A673 (cell line): Measurements from ENCODE around the gene PKP1. TPM values are rescaled to one million over a fixed set of nuclear protein-coding genes. Genes with fewer than 3 reads are reported as not detected.

Experiments used
- BruUV-seq: library from RNA; stranded (reverse); fragments of 400-500 nt; replicated peaks from 2 replicates; lab custom pipeline; 2021; lab: Mats Ljungman, UMichigan
- CTCF ChIA-PET: fragments of 300-600 bp; sonication (Branson Sonifier 250); formaldehyde crosslinking; loops from one replicate; lab custom pipeline; 2022; ENCODE audit warnings: antibody characterized with exemption; lab: Charles Lee
- POLR2A ChIA-PET: fragments of 300-600 bp; sonication (Branson Sonifier 250); formaldehyde crosslinking; loops from one replicate; lab custom pipeline; 2022; ENCODE audit warnings: antibody characterized with exemption; ENCODE audit not compliant: low non-redundant PET; lab: Charles Lee
- DNase-seq: peaks from one replicate; pipeline ENCODE4 v3.0.0-alpha.2; 2015; ENCODE audit warnings: low spot score
- H3K27ac ChIP-seq: fragments of 200-600 bp; sonication (generic); 2 replicates; pipeline ENCODE4 v1.5.1; 2016; ENCODE audit warnings: mixed run types, low read depth, mild to moderate bottlenecking, mixed read lengths, antibody characterized with exemption, low read length; ENCODE audit not compliant: poor library complexity, severe bottlenecking
- H3K27me3 ChIP-seq: fragments of 200-600 bp; sonication (generic); replicated peaks from 2 replicates; pipeline ENCODE4 v1.6.1; 2017; ENCODE audit warnings: mixed run types, low read depth, mild to moderate bottlenecking, mixed read lengths, antibody characterized with exemption, low read length; ENCODE audit not compliant: insufficient read depth, poor library complexity
- H3K36me3 ChIP-seq: fragments of 200-600 bp; sonication (generic); 2 replicates; pipeline ENCODE4 v1.6.1; 2016; ENCODE audit warnings: mixed run types, mild to moderate bottlenecking, mixed read lengths, antibody characterized with exemption, low read length; ENCODE audit not compliant: insufficient read depth, poor library complexity, severe bottlenecking
- H3K4me1 ChIP-seq: fragments of 200-600 bp; sonication (generic); 2 replicates; pipeline ENCODE4 v1.6.1; 2017; ENCODE audit warnings: mixed run types, mild to moderate bottlenecking, mixed read lengths, antibody characterized with exemption, low read length; ENCODE audit not compliant: insufficient read depth, poor library complexity, severe bottlenecking
- H3K4me3 ChIP-seq: fragments of 200-600 bp; sonication (generic); 2 replicates; pipeline ENCODE4 v1.5.1; 2016; ENCODE audit warnings: low read depth, mixed run types, mild to moderate bottlenecking, mixed read lengths, low read length; ENCODE audit not compliant: poor library complexity, severe bottlenecking
- H3K9me3 ChIP-seq: fragments of 200-600 bp; sonication (generic); 2 replicates; pipeline ENCODE4 v1.6.1; 2016; ENCODE audit warnings: mixed run types, low read depth, mild to moderate bottlenecking, mixed read lengths, antibody characterized with exemption, low read length; ENCODE audit not compliant: poor library complexity, severe bottlenecking
- EZH2 ChIP-seq: fragments of 200-600 bp; sonication (generic); IDR thresholded peaks from 2 replicates; pipeline ENCODE4 v1.6.1; 2017; ENCODE audit warnings: borderline replicate concordance, low read depth, mild to moderate bottlenecking, mixed read lengths, antibody characterized with exemption, low read length; ENCODE audit not compliant: poor library complexity, severe bottlenecking
- intact Hi-C: fragments of 100-400 bp; cut with micrococcal nuclease; formaldehyde crosslinking; loops from one replicate; pipeline ENCODE4 v1.10.0; 2022; ENCODE audit not compliant: unreplicated experiment
- total RNA-seq: library from RNA; stranded (reverse); gene quantifications from 2 replicates; pipeline ENCODE4 v1.2.3, GENCODE V29; 2021
- TF ChIP-seq, protein P1 (sequence below): fragments of 300-800, 200-600 bp; sonication (generic); conservative IDR thresholded peaks from 2 replicates; pipeline ENCODE4 v1.5.1; 2017; ENCODE audit warnings: low read depth, mild to moderate bottlenecking, antibody characterized with exemption, low read length, moderate library complexity, mixed read lengths

Gene PKP1
- total RNA-seq, 1 experiment from 2014 or later: 535 TPM

DNA sequence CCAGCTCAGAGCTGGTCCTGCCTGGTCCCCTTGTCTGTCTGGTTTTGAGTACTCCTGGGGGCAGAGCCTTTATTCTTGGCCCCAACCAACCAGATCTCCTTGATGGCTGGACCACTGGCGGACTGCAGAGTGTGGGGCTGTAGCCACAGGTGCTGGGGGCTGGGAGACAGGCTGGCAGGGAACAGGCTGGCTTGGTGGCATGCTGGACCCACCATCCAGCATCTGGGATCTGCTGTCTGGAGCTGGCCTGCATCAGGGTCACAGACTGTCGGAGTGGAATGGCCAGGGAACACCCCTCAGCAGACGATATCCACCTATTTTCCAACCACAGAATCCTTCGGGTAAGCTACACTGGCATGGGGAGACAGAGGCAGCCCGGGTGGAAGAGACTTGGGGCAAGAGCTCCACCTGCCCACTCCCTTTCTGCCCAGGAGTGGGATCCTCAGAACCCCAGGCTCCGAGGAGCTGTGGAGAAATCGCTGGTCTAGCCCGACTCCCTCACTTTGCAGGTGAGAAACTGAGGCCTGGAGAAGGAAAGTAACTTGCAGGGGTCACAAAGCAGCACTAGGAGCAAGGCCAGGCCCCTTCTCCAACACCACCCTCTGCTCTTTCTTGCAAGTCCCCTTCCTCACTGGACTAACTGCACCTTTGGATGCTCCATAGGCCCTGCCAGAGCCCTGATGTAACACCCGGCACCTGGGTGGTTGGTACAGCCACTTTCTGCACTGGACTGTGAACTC, 53.6 kb downstream of the PKP1 start:
- no peak for DNase-seq
- H3K27ac ChIP-seq: no peak overlapping the region
- ChIA-PET POLR2A (interaction anchor here (0.5 kb wide), 1 partner anchor 135 kb away, joined by 29 read pairs; no protein-coding TSS in a partner anchor), CTCF (no interaction called here)
- peaks cover 13% of the 10 kb centered on the region for H3K36me3 ChIP-seq
- no TSS peak for BruUV-seq
- peaks cover 32% of the 10 kb centered on the region for H3K4me1 ChIP-seq
- H3K27me3 ChIP-seq: no peaks in the 10 kb centered on the region
- TF ChIP-seq, protein P1, sequence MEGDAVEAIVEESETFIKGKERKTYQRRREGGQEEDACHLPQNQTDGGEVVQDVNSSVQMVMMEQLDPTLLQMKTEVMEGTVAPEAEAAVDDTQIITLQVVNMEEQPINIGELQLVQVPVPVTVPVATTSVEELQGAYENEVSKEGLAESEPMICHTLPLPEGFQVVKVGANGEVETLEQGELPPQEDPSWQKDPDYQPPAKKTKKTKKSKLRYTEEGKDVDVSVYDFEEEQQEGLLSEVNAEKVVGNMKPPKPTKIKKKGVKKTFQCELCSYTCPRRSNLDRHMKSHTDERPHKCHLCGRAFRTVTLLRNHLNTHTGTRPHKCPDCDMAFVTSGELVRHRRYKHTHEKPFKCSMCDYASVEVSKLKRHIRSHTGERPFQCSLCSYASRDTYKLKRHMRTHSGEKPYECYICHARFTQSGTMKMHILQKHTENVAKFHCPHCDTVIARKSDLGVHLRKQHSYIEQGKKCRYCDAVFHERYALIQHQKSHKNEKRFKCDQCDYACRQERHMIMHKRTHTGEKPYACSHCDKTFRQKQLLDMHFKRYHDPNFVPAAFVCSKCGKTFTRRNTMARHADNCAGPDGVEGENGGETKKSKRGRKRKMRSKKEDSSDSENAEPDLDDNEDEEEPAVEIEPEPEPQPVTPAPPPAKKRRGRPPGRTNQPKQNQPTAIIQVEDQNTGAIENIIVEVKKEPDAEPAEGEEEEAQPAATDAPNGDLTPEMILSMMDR: no peak
- TF ChIP-seq EZH2: no peak
- peaks cover 5% of the 10 kb centered on the region for H3K9me3 ChIP-seq
- no peak overlapping the region for H3K4me3 ChIP-seq
- intact Hi-C loops: no loop called here

DNA sequence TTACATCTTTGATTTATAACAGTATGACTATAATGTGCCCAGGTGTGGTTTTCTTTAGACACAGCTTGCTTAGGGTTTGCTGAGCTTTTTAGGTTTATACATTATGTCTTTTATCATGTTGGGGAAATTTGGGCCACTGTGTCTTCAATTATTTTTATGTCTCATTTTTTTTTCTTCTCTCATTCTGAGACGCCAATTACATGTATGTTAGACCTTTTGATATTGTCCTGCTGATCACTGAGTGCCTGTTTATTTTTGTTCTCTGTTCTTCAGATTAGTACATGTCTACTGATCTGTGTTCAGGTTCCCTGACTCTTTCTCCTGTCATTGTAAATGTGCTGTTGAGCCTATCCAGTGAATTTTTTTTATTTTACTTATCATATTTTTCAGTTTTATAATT, 58.1 kb downstream of the PKP1 start:
- BruUV-seq: no TSS peak
- no peak for TF ChIP-seq EZH2
- TF ChIP-seq, protein P1: no peak
- POLR2A ChIA-PET: interaction anchor here (0.7 kb wide), 1 partner anchor 34 kb away, joined by 3 read pairs; no protein-coding TSS in a partner anchor
- DNase-seq: no peak
- Histone ChIP-seq H3K27me3 (no peaks in the 10 kb centered on the region), H3K9me3 (peaks cover 5% of the 10 kb centered on the region), H3K27ac (no peak overlapping the region), H3K4me1 (peaks cover 7% of the 10 kb centered on the region), H3K36me3 (no peaks in the 10 kb centered on the region), H3K4me3 (no peak overlapping the region)
- CTCF ChIA-PET: no interaction called here
- intact Hi-C loops: no loop called here

DNA sequence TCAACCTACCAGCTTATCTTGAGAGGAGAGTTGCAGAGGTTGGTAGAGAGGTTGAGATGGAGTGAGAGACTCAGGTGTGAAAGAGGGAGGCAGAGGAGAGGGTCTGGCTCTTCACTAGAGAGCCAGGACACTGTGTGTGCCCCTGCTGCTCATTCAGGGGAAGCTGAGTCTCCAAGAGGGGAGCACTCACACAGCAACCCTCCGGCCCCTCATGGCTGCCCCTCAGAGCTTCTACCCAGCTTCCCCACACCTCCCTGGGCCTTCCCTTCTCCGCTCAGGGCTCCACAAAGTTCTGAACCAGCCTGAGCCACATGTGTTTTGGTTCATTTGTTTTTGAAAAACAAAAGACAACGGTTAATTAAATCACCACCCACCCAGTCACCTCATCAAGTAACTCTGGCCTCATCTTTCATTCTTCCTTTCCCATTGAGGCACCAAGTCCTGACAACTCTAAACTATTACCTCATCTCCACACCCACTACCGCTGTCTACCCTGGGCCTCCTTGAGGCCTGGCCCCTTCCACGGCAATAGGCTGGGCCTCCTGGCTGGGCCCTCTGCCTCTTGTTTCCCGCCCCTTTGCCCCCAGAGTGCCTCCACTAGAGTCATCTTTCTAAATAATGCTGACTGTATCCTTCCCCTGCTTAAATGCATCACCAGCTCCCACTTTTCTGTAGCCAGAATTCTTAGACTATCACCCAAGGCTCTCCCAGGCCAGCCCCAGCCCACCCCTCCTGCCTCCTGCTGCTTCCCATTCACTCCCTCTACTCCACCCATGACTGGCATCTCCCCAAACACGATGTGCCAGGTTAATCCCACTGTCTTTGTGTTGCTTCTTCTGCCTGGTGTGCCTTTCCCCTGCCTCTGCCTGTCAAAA, 61.1 kb downstream of the PKP1 start:
- intact Hi-C loops: loop anchor here (5.0 kb wide), 2 partner anchors 77 to 92 kb away; no protein-coding TSS in a partner anchor
- H3K9me3 ChIP-seq: peaks cover 5% of the 10 kb centered on the region
- H3K36me3 ChIP-seq: no peaks in the 10 kb centered on the region
- ChIA-PET CTCF (interaction anchor here (1.0 kb wide), 1 partner anchor 90 kb away, joined by 4 read pairs; no protein-coding TSS in a partner anchor), POLR2A (no interaction called here)
- TF ChIP-seq, protein P1: no peak
- TF ChIP-seq EZH2: no peak
- no peak overlapping the region for H3K27ac ChIP-seq
- H3K27me3 ChIP-seq: no peaks in the 10 kb centered on the region
- peaks cover 30% of the 10 kb centered on the region for H3K4me1 ChIP-seq
- no peak overlapping the region for H3K4me3 ChIP-seq
- DNase-seq: no peak
- BruUV-seq: no TSS peak
